ENCODE results near the gene PIBF1.
"Not testable (repeated sequence)": the region's sequence is repeated elsewhere in the genome, so short reads cannot be mapped to it uniquely, and the experiment has no call there.

The PIBF1 gene, protein sequence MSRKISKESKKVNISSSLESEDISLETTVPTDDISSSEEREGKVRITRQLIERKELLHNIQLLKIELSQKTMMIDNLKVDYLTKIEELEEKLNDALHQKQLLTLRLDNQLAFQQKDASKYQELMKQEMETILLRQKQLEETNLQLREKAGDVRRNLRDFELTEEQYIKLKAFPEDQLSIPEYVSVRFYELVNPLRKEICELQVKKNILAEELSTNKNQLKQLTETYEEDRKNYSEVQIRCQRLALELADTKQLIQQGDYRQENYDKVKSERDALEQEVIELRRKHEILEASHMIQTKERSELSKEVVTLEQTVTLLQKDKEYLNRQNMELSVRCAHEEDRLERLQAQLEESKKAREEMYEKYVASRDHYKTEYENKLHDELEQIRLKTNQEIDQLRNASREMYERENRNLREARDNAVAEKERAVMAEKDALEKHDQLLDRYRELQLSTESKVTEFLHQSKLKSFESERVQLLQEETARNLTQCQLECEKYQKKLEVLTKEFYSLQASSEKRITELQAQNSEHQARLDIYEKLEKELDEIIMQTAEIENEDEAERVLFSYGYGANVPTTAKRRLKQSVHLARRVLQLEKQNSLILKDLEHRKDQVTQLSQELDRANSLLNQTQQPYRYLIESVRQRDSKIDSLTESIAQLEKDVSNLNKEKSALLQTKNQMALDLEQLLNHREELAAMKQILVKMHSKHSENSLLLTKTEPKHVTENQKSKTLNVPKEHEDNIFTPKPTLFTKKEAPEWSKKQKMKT

DNA sequence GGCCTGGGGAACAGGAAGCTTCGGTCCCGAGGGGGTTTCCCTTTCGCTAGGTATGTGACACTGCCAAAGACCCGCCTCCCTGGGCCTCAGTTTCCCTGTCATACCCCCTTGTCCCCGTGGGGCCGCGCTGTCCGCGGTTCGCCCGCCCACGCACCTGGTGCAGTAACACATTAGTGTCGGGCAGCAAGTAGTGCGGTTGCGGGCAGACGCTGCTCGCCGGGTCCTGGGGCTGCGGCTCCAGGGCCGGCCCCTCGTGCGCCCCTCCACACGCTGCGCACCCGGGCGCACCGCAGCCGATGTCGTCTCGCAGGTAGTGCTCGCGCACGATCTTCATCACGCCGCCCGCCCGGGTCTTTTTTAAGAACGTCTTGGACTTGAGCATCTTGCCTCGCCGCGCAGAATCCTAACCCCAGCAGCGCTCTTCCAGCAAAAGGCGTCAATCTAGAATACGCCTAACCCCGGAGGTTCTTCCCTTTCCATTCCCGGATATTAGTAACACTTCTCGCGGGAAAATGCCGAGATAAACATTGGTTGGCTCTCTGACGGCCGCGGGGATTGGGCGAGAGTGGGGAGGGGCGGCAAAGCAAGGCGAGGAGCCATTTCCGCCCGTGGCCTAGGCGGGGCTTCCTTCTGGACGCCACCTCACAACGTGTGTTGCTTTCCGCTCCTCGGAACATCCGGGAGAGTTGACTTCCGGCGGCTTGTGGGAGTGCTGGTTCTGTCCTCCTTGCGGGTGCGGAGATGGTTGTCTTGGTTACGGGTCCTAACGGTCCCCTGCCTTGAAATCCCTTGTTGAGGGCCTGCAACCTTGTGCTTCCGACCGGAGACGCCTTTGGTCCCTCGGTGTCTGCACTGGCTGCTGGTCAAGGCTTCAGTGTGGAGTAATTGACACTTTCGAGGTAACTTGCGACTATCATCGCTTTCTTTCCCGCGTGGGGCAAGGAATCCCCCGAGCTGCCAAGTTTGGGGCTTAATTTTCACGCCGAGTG lies at the start of gene PIBF1, which contains the start of gene DIS3:
TSS of gene PIBF1 (plus strand) at position 683 of the 989 bp plus-strand sequence. CDS start 1,337 bp downstream, outside the sequence.
TSS of gene DIS3 (minus strand) at position 450 of the 989 bp plus-strand sequence. CDS start at position 382, 68 bp downstream.
- DNase-seq (ENCODE audit: low spot score), result peak; percentile 97

DNA sequence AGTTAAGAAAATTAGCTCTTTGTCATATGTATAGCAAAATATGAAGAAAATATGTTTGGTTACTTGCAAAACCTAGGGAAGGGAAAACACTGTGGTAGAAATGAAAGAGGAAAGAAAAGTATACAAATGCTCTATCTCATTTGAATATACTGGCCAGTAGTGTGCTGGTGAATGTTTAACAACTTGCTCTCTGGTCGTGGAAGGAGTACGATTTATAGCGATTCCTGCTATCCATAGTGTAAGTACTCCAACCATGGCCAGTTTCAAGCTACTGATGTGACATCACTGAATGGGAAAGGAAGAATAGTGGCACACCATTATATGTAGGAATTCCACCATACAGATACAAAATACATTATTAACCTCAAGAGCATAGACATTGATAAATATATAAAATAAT lies 44.9 kb upstream of the PIBF1 start:
- no peak for DNase-seq (ENCODE audit: low spot score)

DNA sequence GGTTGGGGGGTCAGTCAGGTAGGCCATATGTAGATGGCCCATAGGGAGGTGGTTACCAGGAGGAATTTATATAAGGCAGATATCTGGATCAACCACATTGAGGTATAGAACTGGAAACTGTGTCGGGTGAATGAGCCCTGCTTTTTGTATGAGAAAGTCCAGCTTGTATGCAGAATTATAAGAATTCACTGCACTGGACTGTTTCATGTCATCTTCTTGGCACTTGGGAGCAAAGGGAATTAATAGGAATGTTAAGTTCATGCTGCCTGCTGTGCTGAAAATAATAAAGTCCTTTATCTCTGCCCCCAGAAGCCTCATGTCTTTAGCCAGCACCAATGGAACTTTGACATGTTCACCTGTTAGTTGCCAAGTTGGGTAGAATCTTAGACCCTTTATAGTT lies 41.9 kb upstream of the PIBF1 start:
- DNase-seq (ENCODE audit: low spot score), result no peak

DNA sequence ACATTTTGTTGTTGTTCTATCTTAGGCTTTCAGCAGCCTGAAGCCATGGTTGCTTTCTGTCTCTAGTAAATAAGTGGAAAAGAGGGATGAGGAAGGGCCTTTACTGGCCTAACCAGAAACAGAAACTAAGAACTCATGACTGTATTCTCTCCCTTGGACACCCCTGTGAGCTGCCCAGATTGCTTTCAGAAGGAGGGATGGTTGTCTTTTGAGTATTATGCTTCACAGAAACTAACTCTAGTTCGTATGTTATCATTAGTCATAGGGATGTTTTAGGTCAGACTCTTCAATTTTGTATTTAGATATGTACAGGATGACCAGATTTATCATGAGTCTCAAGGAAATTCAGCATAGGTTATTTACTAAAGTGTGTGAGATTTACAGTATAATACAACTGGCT lies 36.7 kb upstream of the PIBF1 start:
- DNase-seq (ENCODE audit: low spot score), result no peak

DNA sequence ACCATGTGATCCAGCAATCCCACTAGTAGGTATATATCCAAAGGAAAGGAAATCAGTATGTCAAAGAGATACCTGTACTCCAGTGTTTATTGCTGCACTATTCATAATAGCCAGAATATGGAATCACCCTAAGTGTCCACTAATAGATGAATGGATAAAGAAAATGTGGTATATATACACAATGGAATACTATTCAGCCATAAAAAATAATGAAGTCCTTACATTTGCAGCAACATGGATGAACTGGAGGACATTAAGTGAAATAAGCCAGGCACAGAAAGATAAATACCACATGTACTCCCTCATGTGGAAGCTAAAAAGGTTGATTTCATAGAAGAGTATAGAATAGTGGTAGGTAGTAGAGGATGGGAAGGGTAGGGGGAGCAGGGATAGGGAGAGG lies 30.7 kb upstream of the PIBF1 start:
- no peak for DNase-seq (ENCODE audit: low spot score)

DNA sequence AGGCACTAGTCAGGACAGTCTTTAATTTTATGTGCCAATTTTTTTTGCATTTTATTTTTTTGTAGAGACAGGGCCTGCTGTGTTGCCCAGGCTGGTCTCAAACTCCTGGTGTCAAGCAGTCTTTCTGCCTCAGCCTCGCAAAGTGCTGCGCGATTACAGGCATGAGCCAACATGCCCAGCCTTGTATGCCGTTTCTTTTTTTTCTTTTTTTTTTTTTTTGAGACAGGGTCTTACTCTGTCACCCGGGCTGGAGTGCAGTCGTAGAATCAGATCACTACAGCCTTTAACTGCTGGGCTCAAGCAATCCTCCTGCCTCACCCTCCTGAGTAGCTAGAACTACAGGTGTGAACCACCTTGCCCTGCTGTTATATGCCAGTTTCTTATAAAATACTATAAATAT lies 27.8 kb upstream of the PIBF1 start:
- no peak for DNase-seq (ENCODE audit: low spot score)

DNA sequence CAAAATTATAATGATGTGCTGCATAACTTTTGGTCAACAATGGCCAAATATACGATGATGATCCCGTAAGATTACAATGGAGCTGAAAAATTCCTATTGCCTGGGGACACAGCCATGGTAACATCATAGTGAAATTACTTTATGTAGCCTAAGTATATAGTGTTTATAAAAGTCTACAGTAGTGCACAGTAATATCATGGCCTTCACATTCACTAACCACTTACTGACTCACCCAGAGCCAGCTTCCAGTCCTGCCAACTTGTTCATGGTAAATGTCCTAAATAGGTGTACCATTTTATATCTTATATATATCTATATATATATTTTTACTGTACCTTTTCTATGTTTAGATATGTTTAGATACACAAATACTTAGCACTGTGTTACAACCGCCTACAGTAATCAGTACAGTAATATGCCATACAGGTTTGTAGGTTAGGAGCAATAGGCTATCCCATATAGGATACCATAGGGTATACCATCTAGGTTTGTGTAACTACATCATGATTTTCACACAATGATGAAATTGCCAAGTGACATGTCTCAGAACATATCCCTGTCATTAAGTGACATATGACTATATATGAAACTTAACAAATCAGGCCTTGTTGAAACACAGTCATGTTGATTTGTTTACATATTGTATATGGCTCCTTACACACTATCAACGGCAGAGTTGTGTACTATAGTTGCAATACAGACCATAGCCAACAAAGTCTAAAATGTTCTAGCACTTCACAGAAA lies 24.0 kb upstream of the PIBF1 start:
- no peak for DNase-seq (ENCODE audit: low spot score)

DNA sequence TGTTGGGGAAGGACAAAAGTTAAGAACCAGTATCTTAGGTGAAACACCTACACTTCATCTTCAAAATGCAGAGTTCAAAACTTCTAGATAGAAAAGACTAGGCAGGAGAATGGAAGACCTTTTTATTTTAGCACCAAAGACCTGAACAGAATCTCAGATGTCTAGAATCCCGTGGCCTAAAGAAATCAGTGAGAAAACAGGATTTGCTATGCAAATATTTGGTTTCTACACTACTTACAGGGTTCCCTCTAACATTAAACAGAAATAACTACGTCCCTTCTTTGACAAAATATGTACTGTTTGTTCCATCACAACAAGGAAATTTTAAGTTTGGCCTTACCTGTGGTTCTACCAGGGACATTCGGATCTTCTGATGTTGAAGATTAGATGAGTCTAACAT lies 21.7 kb upstream of the PIBF1 start:
- no peak for DNase-seq (ENCODE audit: low spot score)

DNA sequence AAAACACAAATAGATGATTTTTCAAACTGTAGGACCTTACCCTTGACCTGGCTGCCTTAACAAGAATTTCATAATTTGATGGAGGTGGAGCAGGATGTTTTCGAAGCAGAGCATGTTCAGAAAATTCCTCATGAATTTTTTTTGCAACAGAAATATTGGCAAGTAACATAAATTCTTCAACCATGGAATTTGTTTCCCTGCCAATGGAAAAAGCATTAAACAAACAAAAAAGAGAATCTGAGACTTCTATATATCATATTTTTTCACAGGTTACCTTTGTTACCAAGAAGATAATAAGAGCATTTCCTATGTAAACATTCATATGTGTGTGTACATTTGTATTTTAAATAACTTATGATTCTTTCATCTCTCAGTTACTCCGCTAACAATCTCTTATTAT lies 18.5 kb upstream of the PIBF1 start:
- no peak for DNase-seq (ENCODE audit: low spot score)

DNA sequence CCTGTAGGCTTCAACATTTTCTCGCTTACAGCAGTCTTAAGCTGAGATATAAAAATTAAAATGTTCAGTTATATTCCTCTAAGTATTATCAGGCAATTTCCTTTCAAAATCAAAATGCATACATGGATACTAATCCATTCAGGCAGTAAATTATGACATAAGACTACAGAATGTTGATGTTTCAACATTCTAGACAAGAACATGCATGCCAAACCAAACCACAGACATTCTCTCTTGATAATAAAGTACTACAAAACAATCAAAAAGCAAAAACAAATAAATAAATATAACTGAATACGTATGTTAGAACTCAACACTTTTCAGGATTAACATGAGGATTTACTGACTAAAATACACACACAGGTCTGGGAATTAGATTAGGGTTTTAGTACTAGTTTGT lies 7.9 kb upstream of the PIBF1 start:
- DNase-seq (ENCODE audit: low spot score), result no peak

DNA sequence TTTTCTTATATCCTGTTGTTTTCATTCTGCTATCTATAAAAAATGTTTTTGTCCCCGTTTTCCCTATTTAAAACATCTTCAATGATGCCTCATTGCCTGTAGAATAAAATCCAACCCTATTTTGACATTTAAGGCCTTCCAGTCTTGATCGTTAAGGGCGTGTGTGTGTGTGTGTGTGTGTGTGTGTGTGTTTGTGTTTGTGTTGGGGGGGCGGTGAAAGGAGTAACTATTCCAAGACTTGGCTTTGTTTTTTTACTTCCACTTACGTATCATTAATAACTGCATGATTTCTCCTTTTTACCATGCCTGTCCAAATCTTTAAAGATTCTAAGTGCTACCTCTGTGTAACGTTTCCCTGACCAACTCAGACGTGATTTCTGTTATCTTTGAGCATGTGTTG lies 784 bp downstream of the PIBF1 start:
- DNase-seq (ENCODE audit: low spot score), result peak; percentile 12

DNA sequence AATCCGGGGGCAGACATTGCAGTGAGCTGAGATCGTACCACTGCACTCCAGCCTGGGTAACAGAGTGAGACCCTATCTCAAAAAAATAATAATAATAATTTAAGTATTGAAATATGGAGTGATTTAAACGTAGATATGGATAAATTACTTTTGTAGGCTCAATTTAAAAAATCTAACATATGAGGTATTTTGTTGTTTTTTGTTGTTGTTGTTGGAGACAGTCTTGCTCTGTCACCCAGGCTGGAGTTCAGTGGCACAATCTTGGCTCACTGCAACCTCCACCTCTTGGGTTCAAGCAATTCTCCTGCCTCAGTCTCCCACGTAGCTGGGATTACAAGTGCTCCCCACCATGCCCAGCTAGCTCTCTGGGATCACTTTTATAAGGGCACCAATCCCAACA lies 2.7 kb downstream of the PIBF1 start:
- not testable (repeated sequence) for DNase-seq (ENCODE audit: low spot score)

DNA sequence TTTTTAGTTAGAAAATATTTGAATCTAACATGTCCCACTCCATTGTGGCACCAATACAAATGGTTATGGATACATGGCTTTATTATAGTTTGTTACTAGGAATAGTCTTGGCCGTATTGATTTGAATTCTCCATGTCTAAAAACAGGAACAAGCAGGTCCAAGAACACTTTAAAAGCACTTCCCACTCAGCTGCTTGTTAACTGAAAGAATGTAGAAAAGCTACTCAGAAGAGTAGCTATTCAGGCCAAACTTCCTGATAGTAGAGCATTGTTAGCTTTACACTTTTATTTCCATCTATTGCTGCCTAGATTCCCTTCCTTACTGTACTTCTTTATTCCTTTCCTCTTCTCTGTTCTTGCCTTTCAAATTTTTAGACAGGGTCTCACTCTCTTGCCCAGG lies 6.9 kb downstream of the PIBF1 start:
- DNase-seq (ENCODE audit: low spot score), result no peak

DNA sequence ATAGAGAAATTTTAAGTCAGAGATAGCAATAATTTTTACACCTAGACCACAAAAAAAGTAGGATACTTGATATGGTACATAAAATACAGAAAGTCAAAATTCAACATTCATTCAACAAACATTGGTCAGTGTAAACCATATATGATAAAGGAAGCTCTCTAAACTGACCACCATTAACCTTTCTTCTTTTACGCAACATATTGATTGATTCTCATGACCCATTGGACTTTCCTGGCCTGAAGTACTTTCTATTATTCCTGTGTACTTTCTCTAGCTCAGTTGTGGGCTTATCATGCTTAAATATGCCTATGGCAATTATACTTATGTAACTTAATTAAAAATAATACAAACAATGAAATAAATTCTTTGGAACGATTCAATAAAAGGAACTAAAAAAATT lies 10.7 kb downstream of the PIBF1 start:
- DNase-seq (ENCODE audit: low spot score), result no peak

DNA sequence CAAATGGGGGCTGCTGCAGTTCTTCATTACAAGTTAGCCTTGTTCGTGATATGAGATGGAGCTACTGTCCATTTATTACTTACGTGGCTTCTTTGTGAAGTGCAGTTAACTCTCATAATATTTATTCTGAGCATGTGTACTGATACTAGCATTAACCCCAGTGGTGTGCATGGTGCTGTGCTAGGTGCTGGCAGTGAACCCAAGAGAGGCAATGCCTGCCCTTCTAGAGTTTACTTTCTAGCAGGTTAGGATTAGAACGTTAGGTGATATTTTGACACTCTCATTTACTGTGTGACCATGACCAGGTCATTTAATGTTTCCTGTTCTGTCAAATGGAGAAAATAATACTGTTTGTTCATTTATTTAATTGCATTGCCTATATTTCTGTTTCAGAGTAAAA lies 16.9 kb downstream of the PIBF1 start:
- no peak for DNase-seq (ENCODE audit: low spot score)

DNA sequence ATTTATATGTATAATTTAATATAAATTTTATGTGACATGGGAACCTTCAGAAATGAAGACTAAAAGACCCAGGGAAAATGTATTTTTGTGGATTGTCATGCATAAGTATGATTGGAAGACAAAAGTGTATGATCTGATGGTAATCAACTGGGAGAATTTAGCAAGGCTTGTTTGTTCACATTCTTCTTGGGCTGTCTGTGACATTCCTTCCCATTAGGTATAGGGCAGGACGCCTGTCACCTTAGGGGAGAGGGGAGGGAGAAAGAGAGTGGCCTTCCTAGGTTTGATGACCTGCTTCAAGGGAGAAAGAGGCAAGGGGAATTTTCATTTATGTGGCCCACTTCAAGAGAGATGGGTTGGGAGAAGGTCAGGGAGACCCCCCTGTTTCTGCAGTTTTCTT lies 22.4 kb downstream of the PIBF1 start:
- no peak for DNase-seq (ENCODE audit: low spot score)

DNA sequence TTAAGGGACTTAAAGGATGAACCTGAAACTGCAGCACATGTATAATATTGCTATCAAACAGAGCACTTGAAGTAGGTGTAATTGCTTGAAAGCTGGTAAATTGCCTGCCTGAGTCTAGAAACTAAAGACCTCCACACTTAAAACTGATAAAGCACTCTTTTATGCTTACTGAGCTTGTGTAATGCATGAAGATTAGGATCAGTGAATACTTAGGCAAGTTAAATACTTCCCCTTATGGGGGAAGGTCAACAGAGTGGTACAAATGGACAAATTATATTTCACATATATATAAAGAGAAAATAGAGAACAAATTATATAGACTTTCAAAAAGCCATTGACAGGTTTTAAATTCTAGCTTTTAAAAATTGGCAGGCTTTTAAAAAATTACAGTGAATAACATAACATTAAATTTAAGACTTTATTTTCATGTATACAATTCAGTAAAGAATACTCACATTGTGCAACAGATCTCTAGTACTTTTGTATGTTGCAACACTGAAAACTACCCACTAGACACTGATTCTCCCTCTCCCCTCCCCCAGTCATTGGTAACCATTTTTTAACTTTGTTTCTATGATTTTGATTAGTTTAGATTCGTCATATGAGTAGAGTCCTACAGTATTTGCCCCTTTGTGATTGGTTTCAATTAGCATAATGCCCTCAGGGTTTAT lies 23.9 kb downstream of the PIBF1 start:
- no peak for DNase-seq (ENCODE audit: low spot score)

DNA sequence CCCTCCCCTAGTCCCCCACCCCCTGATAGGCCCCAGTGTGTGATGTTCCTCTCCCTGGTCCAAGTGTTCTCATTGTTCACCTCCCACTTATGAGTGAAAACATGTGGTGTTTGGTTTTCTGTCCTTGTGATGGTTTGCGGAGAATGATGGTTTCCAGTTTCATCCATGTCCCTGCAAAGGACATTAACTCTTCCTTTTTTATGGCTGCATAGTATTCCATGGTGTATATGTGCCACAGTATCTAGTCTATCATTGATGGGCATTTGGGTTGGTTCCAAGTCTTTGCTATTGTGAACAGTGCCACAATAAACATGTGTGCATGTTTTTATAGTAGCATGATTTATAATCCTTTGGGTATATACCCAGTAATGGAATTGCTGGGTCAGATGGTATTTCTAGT lies 24.6 kb downstream of the PIBF1 start:
- not testable (repeated sequence) for DNase-seq (ENCODE audit: low spot score)

DNA sequence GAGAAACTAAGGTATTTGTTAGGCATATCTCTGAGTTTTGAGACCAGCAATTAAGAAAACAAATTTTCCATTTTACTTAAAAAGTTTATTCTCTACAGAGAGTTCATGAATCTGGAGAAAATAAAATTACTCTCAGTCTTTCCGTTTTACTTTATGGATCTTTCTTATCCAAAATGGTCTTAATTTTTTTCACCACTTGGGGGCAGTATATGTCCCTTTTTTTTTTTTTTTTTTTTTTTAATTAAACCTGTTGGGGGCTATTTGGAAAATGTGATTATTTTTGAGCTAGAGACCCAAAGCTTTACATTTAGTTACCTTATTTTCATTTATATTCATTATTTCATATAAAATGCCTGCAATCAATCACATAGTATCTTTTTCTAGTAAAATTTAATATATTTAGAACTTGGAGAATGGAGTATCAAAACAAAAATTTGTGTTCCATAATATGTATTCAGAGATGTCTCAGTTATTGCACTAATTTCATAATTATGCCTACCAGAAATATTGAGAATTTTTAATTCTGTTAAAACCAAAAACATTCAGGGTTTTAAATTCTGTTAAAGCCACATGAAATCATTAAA lies 27.1 kb downstream of the PIBF1 start:
- DNase-seq (ENCODE audit: low spot score), result no peak

DNA sequence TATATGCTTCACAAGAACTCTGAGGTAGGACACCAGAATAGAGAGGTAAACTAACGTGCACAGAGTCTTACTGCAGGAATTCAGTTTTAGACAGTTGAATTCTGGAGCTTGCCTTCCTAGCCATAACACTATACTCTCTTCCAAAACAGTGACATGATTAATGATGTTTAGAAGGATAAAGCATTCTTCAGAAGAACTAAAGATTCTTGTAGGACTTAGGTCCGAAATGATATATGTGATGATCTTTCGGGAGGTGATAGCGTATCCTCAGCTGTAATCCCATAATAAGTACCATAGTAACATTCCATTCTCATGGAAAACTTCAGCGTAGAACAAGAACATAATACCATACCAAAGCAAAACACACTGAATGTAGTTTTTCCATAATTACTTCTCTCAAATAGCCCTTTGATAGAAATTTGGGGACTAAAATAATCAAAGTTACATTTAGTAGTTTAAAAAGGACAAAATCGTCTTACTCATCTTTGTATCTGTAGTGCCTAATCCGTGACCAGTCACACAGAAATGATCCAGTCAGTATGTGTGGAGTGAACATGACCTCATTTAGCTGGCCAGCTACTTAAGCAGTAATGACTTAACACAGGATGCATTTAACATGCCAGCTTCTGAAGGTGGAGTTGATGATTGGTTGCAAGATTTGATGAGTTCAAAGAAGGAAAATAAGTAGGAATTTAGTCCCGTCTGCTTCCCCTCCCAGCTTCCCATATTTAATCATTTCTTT lies 38.4 kb downstream of the PIBF1 start:
- DNase-seq (ENCODE audit: low spot score), result no peak

Measured in SW480 (cell line).